Small intestine (tissue), 7 donors: ENCODE results near the gene TNS1. TPM values are rescaled to one million over a fixed set of nuclear protein-coding genes. Genes with fewer than 3 reads are reported as not detected.

Experiments used
- DNase-seq, 2 donors: peaks; one replicate each; pipeline versions ENCODE4 v3.0.0 to v3.0.0-alpha.2; 2013
- FAIRE-seq: peaks from 2 replicates; lab custom pipeline; 2012; peaks lifted over from hg19 to GRCh38; lab: Jason Lieb, UNC
- H3K27ac ChIP-seq, 3 donors: one replicate each; pipeline ENCODE4 v1.5.1; 2013; ENCODE audit warnings: low read length in 2 of 3, mild to moderate bottlenecking in 2 of 3, control low read depth in 1 of 3, inconsistent platforms in 1 of 3, low read depth in 1 of 3, moderate library complexity in 1 of 3
- H3K27me3 ChIP-seq, 3 donors: one replicate each; pipeline ENCODE4 v1.6.1; 2013; ENCODE audit warnings: low read length in 3 of 3, inconsistent platforms in 1 of 3; ENCODE audit not compliant: control insufficient read depth in 3 of 3, insufficient read depth in 3 of 3
- H3K36me3 ChIP-seq, 3 donors: one replicate each; pipeline ENCODE4 v1.6.1; 2013; ENCODE audit warnings: low read length in 3 of 3, inconsistent platforms in 1 of 3, low read depth in 1 of 3, mild to moderate bottlenecking in 1 of 3, moderate library complexity in 1 of 3; ENCODE audit not compliant: control insufficient read depth in 3 of 3, insufficient read depth in 2 of 3
- H3K4me1 ChIP-seq, 3 donors: one replicate each; pipeline ENCODE4 v1.6.1; 2013; ENCODE audit warnings: low read length in 2 of 3, inconsistent platforms in 1 of 3, low read depth in 1 of 3, mild to moderate bottlenecking in 1 of 3, moderate library complexity in 1 of 3; ENCODE audit not compliant: control insufficient read depth in 3 of 3, insufficient read depth in 2 of 3
- H3K4me3 ChIP-seq, 3 donors: one replicate each; pipeline ENCODE4 v1.5.1; 2013; ENCODE audit warnings: low read length in 3 of 3, control low read depth in 1 of 3, inconsistent platforms in 1 of 3, low read depth in 1 of 3, mild to moderate bottlenecking in 1 of 3, moderate library complexity in 1 of 3
- H3K9me3 ChIP-seq, 2 donors: one replicate each; pipeline ENCODE4 v1.6.1; 2013; ENCODE audit warnings: low read depth in 1 of 2, low read length in 1 of 2; ENCODE audit not compliant: control insufficient read depth in 2 of 2, insufficient read depth in 1 of 2
- WGBS, 3 donors: extraction: QIAGEN DNeasy Blood & Tissue Kit; methylation state at CpG; one replicate each; pipeline ENCODE4 v1.1.7; 2013; 5-methylcytosine and 5-hydroxymethylcytosine counted together
- polyA plus RNA-seq, 4 donors: library from polyadenylated mRNA; stranded (reverse) in 3 of 4; unstranded in 1 of 4; fragments of 200-250 nt in 3 of 4; fragments of 120-200 nt in 1 of 4; gene quantifications; one replicate each; pipeline versions ENCODE4 v1.2.1 to v1.2.3, GENCODE V29; 2013
- donor health status: healthy with polysubstance abuse.
- donor health status: control.
- donor health status: control.
- donor health status: Bipolar disorder and iron deficiency.
- donor health status: healthy.

TNS1 gene
- polyA plus RNA-seq, 4 donors = 1.3 to 52.1 (median 9.8) TPM

DNA sequence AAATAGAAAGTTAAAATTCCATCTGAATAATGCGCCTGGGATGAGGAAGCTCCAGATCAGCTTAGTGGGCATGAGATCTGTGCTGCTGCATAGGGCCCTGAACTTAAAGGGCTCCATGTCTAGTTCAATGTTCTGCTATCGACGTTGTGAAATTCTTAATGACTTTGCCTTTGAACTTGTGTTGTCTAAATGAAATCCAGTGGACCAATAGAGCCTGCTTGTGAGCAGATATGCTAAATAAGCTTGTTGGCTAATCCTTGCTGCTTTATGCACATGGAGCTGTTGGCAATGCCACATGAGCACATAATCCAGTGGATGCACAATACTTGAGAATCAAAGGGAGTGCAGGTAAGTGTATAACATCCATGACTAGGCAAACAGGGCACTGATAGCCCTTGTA lies 228.6 kb downstream of the TNS1 start:
- Histone ChIP-seq H3K4me1 (no peaks in the 10 kb centered on the region), H3K27me3 (peaks cover 0 to 7% (median 0%) of the 10 kb centered on the region in 3 donors), H3K27ac (no peak overlapping the region), H3K36me3 (no peaks in the 10 kb centered on the region), H3K9me3 (no peaks in the 10 kb centered on the region), H3K4me3 (no peak overlapping the region)
- FAIRE-seq (no peak), DNase-seq (peak; percentile 13 to 45)
- WGBS, 3 donors = 44 to 78% (median 50%) methylated on average over 3 of the region's 3 CpGs

DNA sequence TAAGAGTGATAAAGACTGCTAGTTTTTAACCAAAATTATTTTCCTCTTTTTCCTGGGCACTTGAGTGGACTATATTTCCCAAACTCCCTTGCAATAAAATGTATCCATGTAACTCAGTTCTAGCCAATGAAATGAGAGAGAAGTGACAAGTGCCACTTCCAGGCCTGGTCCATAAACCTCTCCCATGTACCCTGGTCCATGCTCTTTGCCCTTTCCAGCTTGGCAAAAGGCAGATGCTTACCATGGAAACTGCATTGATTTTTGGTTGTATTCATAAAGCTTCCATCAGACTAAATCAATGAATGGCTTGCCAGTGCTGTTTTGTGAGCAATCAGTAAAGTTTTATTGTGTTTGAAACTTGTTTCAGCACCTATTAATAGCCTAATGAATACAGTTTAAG lies 229.3 kb downstream of the TNS1 start:
- Histone ChIP-seq H3K27ac (no peak overlapping the region), H3K9me3 (no peaks in the 10 kb centered on the region), H3K36me3 (no peaks in the 10 kb centered on the region), H3K27me3 (peaks cover 0 to 7% (median 0%) of the 10 kb centered on the region in 3 donors), H3K4me1 (no peaks in the 10 kb centered on the region), H3K4me3 (no peak overlapping the region)
- peak in 1 of 2 donors; percentile 33 for DNase-seq
- FAIRE-seq = no peak

DNA sequence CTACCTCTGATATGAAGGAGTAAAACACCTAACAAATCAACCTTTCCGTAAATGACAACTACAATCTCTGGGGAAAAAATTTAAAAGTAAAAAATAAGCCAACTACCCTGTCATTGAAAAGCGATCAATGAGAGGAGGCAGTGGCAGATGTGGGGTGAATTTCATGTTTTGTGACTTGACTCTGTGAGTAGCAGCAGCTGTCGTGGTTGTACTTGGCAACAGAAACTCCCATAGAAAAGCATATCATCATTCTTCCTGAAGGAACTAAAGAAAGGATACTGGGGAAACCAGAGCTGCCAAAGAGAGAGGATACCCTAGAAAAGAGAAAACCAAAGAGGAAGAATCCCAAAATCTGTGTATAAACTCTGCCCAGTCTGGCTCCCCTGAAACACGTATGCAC lies 236.4 kb downstream of the TNS1 start:
- peaks cover 0 to 8% of the 10 kb centered on the region in 2 donors for H3K9me3 ChIP-seq
- H3K4me3 ChIP-seq = no peak overlapping the region
- H3K27me3 ChIP-seq = peaks cover 0 to 10% (median 1%) of the 10 kb centered on the region in 3 donors
- DNase-seq (no peak), FAIRE-seq (no peak)
- 82 to 85% (median 84%) methylated on average over 4 of the region's 4 CpGs for WGBS, 3 donors
- H3K4me1 ChIP-seq = no peaks in the 10 kb centered on the region
- H3K27ac ChIP-seq = no peak overlapping the region
- H3K36me3 ChIP-seq = no peaks in the 10 kb centered on the region

DNA sequence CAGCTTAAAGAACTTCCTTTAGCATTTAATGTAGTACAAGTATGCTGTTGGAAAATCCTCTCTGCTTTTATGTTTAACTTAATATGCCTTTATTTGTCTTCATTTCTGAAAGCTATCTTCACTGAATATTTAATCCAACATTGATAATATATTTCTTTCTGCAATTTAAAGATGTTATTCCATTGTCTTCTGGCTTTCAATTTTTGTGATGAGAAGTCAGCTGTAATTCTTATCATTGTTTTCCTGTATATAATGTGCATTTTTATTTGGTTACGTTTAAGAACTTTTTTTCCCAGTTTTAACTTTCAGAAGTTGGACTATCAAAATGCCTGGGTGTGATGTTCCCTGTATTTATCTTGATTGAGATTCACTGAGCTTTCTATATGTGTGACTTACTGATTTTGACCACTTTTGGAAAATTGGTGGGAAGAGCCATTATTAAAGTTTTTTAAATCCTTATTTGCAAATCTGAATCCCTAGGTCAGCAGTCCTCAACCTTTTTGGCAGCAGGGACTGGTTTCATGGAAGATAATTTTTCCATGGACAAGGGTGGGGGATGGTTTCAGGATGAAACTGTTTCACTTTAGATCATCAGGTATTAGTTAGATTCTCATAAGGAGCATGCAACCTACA lies 241.0 kb downstream of the TNS1 start:
- FAIRE-seq (no peak), DNase-seq (no peak)

DNA sequence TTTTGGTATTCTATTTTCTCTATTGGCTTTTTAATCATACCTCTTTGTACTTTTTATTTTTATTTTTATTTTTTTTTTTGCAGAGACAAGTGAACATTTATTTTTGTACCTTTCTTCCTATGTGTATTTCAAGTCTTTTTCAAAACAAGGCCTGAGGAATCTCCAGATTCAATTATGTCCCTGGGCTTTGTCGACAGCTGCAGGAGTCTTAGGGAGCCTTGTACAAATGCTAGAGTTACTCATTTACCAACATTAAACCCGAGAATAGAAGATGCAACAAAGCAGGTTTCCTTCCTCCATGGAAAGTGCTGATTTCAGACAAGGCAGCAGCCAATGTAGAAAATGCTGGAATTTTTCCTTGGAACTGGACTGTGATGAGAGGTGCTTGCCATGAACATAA lies 242.8 kb downstream of the TNS1 start:
- no peak for FAIRE-seq
- H3K27ac ChIP-seq = no peak overlapping the region
- peaks cover 0 to 4% (median 1%) of the 10 kb centered on the region in 3 donors for H3K27me3 ChIP-seq
- DNase-seq = no peak
- 20 to 47% (median 37%) methylated on average over 2 of the region's 2 CpGs for WGBS, 3 donors
- H3K4me1 ChIP-seq = no peaks in the 10 kb centered on the region
- H3K4me3 ChIP-seq = no peak overlapping the region
- no peaks in the 10 kb centered on the region for H3K36me3 ChIP-seq
- peaks cover 0 to 10% of the 10 kb centered on the region in 2 donors for H3K9me3 ChIP-seq

More for the DNA sequence above, 241.0 kb downstream of the TNS1 start:
- Histone ChIP-seq H3K4me3 (no peak overlapping the region), H3K36me3 (no peaks in the 10 kb centered on the region), H3K4me1 (no peaks in the 10 kb centered on the region), H3K27ac (no peak overlapping the region), H3K9me3 (peaks cover 0 to 13% of the 10 kb centered on the region in 2 donors), H3K27me3 (peaks cover 0 to 4% (median 1%) of the 10 kb centered on the region in 3 donors)
- WGBS, 3 donors = 93 to 97% (median 95%) methylated on average over 1 of the region's 1 CpG

DNA sequence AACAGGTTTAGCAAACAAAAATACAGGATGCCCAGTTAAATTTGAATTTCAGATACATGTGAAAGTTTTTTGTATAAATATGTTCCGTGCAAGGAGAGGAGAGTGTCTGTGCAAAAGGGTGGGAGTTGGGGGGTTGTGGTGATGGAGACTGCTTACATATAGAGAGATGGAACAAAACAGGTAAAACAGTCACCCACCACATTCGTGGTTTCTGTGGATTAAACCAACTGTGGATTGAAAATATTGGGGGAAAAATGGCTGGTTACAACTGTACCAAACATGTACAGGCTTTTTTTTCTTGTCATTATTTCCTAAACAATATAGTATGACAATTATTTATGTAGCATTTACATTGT lies 245.7 kb downstream of the TNS1 start:
- no peak for FAIRE-seq
- no peak overlapping the region for H3K4me3 ChIP-seq
- 78 to 83% (median 82%) methylated on average over 2 of the region's 2 CpGs for WGBS, 3 donors
- peaks cover 0 to 7% of the 10 kb centered on the region in 2 donors for H3K9me3 ChIP-seq
- no peaks in the 10 kb centered on the region for H3K36me3 ChIP-seq
- peaks cover 0 to 14% (median 0%) of the 10 kb centered on the region in 3 donors for H3K27me3 ChIP-seq
- no peaks in the 10 kb centered on the region for H3K4me1 ChIP-seq
- no peak for DNase-seq
- no peak overlapping the region for H3K27ac ChIP-seq

DNA sequence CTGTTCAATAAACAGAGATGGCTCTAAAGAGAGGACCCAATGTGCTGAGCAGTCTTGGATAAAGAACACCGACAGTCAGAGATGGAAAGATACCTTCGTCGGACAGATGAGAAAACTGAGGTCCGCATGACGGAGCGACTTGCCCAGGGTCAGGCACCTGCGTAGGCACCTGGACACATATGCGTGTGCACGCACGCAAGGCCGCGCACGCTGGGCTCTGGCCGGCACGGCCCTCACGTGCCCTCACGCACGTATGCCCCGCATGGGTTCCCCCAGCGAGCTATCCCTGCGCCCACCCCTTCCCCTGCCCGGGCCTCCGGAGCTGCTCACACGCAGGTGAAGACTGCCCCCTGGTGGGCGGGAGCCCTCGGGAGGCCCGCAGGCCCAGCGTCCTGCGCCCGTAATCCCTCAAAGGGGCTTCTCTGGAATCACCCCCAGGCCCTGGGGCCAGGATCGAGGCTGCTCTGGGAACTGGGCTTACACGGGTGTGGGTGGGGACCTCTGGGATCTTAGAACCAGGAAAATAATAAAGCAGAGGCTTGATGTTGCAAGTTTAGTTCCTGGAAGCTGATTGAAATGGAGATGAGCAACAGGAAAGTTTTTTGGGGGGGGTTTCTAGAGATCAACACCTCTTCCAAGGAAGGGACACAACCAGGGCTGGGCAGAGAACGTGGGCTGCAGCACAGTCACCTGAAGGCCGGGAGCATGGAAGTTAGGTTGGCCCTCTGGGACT lies 246.3 kb downstream of the TNS1 start:
- WGBS, 3 donors = 15 to 24% (median 23%) methylated on average over 34 of the region's 34 CpGs
- DNase-seq (peak; percentile 24 to 76), FAIRE-seq (no peak)
- H3K27ac ChIP-seq = no peak overlapping the region
- no peak overlapping the region for H3K4me3 ChIP-seq
- no peaks in the 10 kb centered on the region for H3K4me1 ChIP-seq
- peaks cover 0 to 4% of the 10 kb centered on the region in 2 donors for H3K9me3 ChIP-seq
- peaks cover 0 to 14% (median 0%) of the 10 kb centered on the region in 3 donors for H3K27me3 ChIP-seq
- no peaks in the 10 kb centered on the region for H3K36me3 ChIP-seq

DNA sequence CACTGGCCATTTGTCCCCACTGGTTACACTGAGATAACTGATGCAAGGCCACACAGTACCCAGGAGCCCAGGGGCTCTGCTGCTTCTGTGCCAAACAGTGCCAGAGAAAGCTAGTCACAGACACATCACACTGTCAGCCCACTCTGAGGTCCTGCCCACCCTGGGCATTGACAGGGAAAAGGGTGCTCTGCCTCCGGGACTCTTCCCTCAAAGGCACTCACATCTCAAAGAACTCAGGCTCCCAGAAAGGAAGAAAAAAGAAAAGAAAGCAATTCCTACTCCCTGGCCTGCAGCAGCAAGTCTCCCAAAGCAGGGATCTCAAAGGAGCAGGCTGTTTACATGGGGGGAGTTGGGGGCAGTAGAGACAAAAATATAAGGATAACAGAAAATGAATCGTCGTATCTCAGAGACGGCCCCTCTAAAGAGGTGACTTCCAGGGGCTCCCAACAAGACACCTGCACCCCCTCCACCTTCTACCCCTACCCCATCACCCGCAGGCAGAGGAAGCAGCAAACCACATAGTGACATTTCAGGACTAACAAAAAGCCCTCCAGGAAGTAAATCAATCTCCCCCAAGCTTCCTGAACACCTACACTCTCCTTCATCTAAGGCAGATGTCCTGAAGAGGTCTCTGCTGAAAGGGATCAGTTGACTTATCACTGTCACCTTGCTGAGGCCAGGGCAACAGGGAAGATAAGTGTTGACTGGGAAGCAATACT lies 247.6 kb downstream of the TNS1 start:
- FAIRE-seq (no peak), DNase-seq (peak in 1 of 2 donors; percentile 3)
- Histone ChIP-seq H3K4me1 (no peaks in the 10 kb centered on the region), H3K9me3 (no peaks in the 10 kb centered on the region), H3K36me3 (no peaks in the 10 kb centered on the region), H3K27ac (no peak overlapping the region), H3K4me3 (no peak overlapping the region), H3K27me3 (peaks cover 0 to 14% (median 0%) of the 10 kb centered on the region in 3 donors)
- 55 to 64% (median 59%) methylated on average over 5 of the region's 5 CpGs for WGBS, 3 donors
